Activated naive CD4-positive, alpha-beta T cell treated with anti-CD3 and anti-CD28 coated beads, Interleukin-2, amount 50 U/mL, for 72 hours (primary cell): ENCODE measurements around the gene COMMD2. TPM values are rescaled to one million over a fixed set of nuclear protein-coding genes. Genes with fewer than 3 reads are reported as not detected.

Experiments used
- total RNA-seq, 2 donors: library from RNA; stranded (reverse); gene quantifications; one replicate each; pipeline ENCODE4 v1.2.3, GENCODE V29; 2022

Gene COMMD2
- total RNA-seq, 2 donors from 2014 or later: 24.6 to 25.0 TPM

Other genes with a start within 250 kb of the COMMD2 start
- 1 to 10 TPM in 1 of 2 donors, under 1 TPM in 1; 0.99 to 1.2 TPM for gene WWTR1, start 94.5 kb downstream of the COMMD2 start, total RNA-seq
- gene ANKUB1, start 40.1 kb upstream of the COMMD2 start, total RNA-seq: not detected
- 10 to 100 TPM; 24.2 to 27.7 TPM for gene RNF13, start 60.7 kb upstream of the COMMD2 start, total RNA-seq
- gene PFN2, start 218.4 kb upstream of the COMMD2 start, total RNA-seq: 1 to 10 TPM; 2.4 to 3.0 TPM